HL-60/S4 (cell line): ENCODE results near the gene TBXT.
"Not testable (repeated sequence)": the region's sequence is repeated elsewhere in the genome, so short reads cannot be mapped to it uniquely, and the experiment has no call there.

Experiments
- in situ Hi-C: fragments of 300-500 bp; cut with MboI; formaldehyde crosslinking; loops from 2 replicates; pipeline ENCODE4 v1.14.3; 2022; ENCODE audit warnings: low sequenced_read_pairs

TBXT gene

GRCh38 chr6:166173281-166173951 lies 5.8 kb upstream of the TBXT start:
- in situ Hi-C loops: no loop called here

GRCh38 chr6:166172546-166172945 lies 4.9 kb upstream of the TBXT start:
- in situ Hi-C loops: no loop called here

DNA sequence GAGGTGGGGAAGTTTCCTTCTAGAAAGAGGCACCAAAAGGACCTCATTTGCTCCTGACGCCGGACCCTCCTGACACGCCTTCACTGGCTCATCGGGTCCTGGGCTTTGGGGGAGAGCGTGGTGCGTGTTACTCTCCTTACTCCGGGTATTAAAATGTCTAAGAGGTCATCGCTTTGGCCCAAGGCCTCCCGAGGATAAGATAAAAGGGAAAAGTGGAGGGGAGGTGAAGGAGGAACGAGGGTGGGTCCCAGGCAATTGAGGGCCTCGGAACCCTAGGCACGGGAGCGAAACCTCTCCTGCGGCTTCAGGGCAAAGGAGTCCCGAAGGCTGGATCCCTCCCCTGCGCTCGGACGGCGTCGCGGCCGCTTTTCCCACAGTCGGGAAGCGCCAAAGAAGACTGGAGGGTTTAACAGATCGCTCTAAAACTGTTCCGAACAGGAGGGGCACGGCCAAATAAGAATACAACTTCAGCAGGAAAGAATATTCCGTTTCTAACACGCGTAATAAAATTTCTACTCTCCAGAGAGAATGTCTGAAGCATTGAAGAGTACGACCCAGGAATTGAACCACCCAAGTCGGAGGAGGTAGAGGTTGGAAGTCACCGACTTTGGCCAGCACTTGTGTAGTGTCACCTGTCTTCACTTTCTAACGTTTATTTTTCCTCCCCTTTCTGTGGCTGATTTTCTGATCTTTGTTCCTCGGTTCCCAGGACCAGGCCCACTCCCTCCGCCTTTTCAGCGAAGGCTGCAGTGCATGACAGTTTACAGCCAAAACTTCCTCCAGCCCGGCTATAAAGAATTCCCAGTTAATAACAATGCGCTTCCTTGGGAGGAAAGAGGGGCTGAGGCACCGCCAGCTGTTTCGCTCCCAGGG lies 2.1 kb upstream of the TBXT start:
- in situ Hi-C loops: loop anchor here (10.0 kb wide), 1 partner anchor 105 kb away; no protein-coding TSS in a partner anchor

DNA sequence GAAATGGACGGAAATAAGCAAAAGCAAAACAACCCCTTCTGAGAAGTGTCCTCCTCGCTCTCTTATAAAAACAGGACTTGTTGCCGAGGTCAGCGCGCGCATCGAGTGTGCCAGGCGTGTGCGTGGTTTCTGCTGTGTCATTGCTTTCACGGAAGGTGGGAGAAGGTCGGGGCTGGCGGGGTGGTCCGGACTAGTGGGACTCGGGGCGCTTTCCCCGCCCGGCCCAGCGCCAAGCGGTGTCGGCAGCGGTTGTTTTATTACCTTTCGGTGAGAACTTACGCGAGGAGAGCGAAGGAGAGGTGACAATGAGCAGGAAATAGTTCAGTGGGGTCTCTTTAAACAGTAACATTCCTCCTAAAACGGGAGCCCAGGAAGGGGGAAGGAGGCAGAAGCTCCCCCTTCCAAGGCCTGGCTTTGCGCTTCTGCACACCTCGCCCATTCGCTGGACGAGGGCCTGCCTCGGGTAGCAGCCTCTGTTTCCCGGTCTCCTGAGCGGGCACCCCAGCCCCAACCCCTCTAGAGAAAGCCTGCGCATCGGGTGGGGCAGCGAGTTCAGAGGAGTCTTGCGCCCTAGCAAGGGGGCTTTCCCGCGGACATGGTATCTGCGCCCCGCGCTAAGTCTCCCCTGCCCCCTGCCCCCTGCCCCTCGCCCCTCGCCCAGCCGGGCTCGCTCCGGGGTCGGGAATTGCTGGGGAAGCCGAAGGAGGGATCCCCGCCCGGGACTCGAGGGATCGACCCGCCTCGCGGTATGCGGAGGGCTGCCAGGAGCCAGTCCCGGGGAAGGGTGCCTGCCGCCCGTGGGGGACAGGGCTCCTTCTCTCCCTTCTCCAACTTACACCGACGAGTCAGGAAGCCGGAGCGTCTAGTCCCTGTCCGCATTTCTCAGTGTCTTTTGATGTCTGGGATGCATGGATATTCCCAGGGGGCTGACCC lies 1.2 kb upstream of the TBXT start:
- in situ Hi-C loops: loop anchor here (10.0 kb wide), 1 partner anchor 106 kb away; no protein-coding TSS in a partner anchor

DNA sequence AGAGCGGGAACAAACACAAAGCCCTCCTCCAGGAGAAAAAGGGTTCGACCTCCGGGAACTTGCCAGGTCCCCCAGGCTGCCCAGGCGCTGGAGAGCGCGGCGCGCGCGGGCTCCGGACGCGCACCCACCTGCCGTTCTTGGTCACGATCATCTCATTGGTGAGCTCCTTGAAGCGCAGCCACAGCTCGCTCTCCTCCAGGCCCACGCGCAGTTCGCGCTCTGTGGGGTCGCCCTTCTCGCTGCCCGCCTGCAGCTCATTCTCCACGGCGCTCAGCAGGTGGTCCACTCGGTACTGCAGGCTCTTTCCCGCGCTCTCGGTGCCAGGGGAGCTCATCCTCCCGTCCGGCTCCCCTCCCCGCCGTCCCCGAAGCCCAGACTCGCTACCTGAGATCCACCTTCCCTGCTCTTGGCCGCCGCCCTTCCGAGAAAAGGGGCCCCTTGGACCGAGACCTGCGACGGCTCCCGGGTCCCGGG lies 356 bp downstream of the TBXT start:
- in situ Hi-C loops: loop anchor here (10.0 kb wide), 1 partner anchor 108 kb away; no protein-coding TSS in a partner anchor

- in situ Hi-C loops: loop anchor here (10.0 kb wide), 1 partner anchor 108 kb away; no protein-coding TSS in a partner anchor
These were observed 1.1 kb downstream of the TBXT start for GRCh38 chr6:166166314-166167257.

- in situ Hi-C loops: loop anchor here (10.0 kb wide), 1 partner anchor 109 kb away; no protein-coding TSS in a partner anchor
These were observed 1.9 kb downstream of the TBXT start for GRCh38 chr6:166165558-166166313.

DNA sequence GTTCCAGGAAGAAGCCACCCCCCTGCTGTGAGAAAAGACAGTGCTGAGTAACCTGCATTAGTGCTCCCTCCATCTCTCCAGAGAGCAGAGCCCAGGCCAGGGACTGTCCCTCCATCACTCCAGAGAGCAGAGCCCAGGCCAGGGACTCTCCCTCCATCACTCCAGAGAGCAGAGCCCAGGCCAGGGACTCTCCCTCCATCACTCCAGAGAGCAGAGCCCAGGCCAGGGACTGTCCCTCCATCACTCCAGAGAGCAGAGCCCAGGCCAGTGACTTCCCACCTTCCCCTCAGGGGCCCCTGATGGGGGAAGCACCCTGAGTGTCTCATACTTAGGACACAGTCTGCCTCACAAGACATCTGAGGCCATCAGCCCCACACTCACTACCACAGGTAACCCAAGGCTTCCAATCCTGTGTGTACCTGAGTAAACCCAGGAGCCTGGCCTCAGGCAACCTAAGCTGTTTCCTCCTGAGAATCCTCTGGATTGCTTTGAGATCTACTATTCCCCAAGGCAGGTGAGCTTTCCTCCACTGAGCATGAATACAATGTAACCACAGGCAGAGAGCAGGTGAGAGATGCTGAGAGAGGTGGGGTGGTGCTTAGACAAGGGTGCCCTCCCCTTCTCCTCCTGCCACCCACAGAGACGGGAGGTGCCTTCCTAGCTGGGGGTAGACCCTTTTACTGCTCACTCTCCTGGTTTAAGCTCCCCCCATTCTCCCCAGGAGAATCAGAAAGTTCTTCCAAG lies 4.9 kb downstream of the TBXT start:
- in situ Hi-C loops: loop anchor here (10.0 kb wide), 1 partner anchor 112 kb away; no protein-coding TSS in a partner anchor

DNA sequence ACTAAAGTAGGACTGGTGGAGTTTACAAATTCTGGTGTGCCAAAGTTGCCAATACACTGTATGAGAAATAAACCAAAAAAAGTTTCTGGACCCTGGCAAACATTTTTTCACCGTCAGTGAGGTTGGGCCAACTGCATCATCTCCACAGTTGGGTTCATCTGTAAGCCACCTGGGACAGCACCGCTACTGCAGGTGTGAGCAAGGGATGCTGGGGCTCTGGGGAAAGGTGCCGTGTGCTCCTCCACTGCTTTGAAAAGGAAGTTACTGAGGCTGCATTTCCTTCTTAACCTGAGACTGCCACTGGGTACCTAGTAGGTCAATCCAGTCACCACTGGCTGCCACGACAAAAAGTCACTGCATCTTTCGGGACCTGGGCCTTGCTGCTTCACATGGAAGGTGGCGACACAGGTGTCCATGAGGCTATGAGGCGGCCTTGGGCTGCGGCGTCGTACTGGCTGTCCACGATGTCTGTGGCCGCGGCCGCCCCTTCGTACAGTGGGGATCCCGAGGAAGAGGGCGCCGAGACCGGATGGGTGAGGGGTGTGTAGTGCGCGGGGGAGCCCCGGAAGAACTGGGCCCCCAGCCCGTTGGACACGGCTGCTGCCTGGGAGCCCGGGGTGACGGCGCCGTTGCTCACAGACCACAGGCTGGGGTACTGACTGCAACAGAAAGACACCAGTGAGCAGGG lies 9.6 kb downstream of the TBXT start:
- in situ Hi-C loops: no loop called here

GRCh38 chr6:166156942-166157341 lies 10.7 kb downstream of the TBXT start:
- in situ Hi-C loops: no loop called here

DNA sequence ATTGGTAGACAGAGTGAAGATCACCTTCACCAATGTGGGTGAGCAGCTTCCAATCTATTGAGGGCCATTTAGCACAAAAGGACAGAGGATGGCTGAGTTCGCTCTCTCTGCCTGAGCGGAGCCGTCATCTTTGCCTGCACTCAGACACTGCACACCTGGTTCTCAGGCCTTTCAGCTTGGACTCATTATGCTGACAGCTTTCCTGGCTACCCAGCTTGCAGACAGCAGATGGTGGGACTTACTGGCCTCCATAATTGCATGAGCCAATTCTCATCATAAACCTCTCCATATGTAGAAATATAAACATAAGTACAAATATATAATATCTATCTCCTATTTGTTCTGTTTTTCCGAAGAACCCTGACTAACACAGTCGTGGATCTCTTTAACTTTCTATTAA lies 13.7 kb downstream of the TBXT start:
- in situ Hi-C loops: no loop called here

DNA sequence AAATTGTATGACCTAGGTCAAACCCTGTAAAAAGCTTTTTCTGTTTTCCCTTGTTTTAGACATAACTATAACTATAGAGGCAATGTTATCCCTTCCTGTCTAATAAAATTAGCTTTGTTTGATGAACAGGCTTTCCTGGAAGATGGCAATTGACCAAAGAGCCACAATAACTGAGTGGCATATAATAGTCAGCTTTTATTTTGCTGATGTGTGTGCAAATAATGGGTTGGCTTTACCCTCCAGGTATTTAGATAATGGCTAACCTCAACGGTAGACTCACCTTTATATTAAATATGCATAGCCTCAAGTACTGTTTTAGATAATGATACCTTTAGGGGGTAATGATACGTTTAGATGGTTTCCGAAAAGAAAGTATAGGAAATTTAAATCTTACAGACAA lies 15.0 kb downstream of the TBXT start:
- in situ Hi-C loops: no loop called here

DNA sequence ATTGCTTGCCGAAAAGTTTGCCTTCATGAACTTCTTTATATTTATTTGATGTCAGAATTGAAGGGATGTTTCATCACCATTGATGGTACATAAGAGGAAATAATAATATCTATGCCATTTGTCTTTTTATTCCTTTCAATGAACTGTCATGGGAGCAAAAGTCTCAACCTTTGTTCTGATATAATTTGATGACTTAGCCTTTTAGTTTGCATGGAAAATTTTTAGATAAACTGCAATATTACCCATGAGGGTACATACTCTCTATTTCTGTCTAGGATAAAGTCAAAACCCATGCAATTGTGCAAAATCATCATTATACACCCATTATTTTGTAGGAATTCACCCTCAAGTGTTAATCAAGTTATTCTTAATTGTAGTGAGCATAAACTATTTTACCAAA lies 15.9 kb downstream of the TBXT start:
- in situ Hi-C loops: no loop called here

- in situ Hi-C loops: no loop called here
These were observed 21.9 kb downstream of the TBXT start for GRCh38 chr6:166145751-166146150.

DNA sequence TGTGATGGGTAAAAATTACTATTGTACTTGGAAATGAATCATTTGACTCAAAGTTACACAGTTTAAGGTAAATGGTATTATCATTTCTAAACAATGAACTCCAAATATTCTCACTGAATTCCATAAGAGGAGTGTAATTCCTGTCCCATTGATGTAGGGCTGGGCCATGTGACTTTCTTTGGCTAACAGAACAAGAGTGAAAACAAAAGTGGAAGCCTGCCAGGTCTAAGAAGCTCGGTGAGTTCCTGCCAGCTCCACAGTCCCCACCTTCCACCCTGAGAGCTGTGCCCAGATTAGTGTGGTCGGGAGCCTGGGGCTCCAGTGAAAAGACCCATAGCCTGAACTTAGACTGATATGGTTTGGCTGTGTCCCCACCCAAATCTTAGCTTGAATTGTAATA lies 24.6 kb downstream of the TBXT start:
- in situ Hi-C loops: no loop called here

GRCh38 chr6:166127624-166128472 lies 39.8 kb downstream of the TBXT start:
- in situ Hi-C loops: no loop called here

- in situ Hi-C loops: not testable (repeated sequence)
These were observed 44.5 kb downstream of the TBXT start for GRCh38 chr6:166123115-166123514.
